GM19025 (cell line): ENCODE results near the gene FADS6.

ENCODE experiments used
- ATAC-seq: cut with Tn5 transposase; IDR thresholded peaks from one replicate; pipeline ENCODE4 v1.9.1; 2021; ENCODE audit warnings: mild to moderate bottlenecking, low read depth, moderate library complexity; ENCODE audit not compliant: unreplicated experiment

FADS6 gene, protein sequence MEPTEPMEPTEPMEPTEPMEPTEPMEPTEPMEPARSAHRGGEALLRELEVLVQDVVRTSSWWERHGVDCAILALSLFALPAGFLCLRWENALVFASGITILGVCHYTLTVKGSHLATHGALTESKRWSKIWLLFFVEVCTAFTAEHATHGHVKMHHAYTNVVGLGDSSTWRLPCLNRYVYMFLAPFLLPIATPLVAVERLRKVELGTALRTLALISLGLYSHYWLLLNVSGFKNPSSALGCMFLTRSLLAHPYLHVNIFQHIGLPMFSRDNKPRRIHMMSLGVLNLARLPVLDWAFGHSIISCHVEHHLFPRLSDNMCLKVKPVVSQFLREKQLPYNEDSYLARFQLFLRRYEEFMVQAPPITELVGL

DNA sequence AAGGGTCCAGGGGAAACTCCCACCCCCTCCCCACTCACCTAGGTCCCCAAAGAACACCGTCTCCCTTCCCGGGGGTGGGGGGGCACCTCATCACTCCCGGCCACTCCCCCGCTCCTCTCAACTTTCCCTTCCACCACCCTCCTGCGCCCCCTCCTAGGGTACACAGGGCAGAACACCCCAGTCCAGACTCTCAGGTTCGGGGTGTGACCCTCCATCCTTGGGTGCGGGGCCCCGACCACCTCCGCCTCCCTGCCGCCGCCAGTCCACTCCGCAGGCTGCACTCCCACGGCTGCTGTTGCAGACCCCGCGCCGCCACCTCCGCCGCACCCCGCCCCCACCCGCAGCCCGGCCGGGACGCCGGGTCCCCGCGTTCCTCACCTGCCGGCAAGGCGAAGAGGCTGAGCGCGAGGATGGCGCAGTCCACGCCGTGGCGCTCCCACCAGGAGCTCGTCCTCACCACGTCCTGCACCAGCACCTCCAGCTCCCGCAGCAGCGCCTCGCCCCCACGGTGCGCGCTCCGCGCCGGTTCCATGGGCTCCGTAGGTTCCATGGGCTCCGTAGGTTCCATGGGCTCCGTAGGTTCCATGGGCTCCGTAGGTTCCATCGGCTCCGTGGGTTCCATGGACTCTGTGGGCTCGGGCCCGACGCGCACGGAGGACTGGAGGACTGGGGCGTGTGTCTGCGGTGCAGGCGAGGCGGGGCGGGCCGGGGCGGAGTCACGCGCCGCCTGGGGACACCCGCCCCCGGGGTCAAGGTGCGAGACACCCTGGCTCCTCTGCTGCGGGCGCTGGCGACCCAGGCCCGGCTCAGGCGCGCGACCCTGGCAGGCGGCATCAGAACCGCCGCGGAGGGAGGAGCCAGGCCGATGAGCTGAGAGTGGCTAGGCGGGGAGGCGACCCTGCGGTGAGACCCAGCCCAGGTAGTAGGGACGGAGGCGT is at the start of gene FADS6:
Gene FADS6, minus strand, starts transcription at position 660 of the 938 bp plus-strand sequence. Its CDS starts 38 bp downstream, at position 622.
- no peak for ATAC-seq

DNA sequence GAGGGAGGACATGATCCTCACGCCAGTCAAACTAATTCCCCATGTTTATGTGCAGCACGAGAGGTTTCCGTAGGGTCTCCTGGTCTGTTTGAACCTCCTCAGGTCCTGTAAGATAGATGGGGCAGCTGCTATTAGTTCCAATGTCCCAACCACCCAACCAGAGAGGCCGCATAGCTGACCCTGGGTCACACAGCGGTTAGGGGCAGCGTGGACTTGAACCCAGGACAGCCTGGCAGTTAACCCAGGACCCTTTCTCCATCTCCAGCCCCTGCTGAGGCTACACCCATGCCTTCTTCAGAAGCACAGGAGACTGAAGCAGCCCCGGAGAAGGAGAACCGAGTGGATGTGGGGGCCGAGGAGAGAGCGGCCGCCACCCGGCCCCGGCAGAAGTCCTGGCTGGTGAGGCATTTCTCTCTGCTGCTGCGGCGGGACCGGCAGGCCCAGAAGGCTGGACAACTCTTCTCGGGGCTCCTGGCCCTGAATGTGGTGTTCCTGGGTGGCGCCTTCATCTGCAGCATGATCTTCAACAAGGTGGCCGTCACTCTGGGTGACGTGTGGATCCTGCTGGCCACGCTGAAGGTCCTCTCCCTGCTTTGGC is 47.8 kb upstream of the FADS6 start:
- no peak for ATAC-seq

DNA sequence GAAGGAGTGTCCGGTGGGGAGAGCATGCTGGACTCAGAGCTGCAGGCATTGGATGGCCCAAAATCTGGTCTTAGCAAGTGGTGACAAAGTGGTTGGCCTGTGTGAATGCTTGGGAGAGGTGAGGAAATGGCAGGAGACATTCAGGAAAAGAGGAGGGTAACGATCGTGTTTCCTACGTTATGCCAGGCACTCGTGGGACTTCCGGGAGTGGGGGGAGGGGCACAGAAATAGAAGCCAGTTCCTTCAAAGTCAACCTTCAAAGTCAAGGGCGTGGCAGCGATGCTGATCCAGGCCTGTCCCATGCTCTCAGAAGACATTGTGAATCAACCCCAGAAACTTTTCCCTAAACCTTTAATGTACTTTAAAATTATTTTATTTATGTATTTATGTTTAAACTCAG is 46.1 kb upstream of the FADS6 start:
- no peak for ATAC-seq

DNA sequence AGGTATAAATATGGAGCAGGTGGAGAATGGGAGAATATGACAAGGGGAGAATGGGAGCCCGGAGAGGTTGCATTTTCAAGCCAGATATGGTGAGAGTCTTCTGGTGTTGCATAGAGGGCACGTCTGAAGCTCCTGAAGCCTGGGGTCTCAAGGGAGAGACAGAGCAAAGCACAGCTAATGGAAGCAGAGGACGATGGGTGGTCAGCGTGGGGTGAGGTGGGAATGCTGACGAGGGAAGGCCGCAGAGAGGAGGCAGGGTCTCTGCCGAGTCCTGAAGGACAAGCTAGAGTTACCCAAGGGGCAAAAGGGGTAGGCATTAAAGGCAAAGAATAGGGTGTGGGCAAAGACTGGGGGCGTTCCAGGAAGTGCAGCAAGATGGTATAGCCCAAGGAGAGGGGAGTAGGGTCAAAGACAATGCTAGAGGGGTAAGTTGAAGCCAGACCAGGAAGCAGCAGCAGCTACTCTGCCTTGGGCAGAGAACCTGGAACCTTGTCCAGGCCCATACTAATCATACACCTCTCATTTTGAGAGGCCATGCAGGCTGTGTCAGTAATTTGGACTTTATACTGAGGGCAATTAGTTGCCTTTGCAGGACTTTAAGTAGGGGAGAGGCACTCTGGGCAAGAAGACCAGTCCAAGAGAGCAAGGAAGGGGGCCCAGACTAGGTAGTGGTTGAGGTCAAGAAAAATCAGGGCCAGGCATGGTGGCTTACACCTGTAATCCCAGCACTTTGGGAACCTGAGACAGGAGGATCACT is 44.9 kb upstream of the FADS6 start:
- no peak for ATAC-seq

DNA sequence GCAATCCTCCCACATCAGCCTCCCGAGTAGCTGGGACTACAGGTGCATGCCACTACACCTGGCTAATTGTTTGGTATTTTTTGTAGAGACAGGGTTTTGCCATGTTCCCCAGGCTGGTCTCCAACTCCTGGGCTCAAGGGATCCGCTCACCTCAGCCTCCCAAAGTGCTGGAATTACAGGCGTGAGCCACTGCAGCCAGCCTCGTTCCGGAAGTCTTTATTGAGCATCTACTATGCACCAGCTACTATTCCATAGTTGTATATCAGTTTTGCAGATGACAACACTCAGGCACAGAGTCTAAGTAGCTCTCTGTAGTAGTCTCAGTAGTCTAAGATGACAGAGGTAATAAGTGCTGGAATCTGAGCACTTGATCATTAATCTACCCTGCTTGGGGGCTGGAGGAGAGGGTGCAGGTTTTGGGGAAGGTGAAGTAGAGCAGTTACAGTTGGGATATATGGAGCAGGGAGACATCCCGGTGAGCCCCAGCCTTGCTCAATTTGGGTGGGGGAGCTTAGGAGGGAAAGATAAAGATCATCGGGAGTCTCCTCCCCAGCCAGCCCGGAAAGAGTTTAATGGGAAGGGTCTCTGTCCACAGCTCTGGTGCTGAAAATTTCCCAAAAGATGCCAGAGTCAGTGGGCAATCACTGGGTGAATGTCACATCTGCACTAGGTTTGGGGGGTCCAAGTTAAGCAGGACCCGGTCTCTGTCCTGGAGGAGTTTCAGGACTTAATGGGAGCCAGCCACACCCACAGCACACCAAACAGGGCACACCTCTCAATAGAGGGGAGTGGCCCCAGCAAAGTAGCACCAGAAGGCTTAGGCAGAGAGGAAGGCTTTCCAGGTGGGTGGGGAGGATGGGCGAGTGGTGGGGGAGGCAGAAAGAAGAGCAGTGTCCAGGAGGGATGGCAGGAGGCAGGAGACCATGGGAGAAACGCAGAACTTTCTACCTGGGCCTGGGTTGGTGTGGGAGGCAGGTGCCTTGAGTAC is 43.9 kb upstream of the FADS6 start:
- ATAC-seq, result no peak

DNA sequence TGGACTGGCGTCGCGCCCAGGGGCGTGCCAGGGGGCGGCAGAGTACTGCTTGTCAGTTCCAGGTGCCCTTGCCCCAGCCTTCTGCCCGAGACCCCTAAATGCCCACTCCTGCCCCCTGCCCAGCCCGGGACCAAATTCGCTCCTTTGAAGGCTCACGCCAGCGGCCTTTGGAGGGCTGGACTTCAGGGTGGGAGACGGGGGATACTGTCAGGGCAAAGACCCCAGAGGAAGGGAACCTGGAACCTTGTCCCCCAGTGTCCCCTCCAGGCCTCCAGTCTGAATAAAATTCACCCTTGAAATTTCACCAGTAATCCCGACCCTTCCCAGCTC is 43.0 kb upstream of the FADS6 start:
- no peak for ATAC-seq

DNA sequence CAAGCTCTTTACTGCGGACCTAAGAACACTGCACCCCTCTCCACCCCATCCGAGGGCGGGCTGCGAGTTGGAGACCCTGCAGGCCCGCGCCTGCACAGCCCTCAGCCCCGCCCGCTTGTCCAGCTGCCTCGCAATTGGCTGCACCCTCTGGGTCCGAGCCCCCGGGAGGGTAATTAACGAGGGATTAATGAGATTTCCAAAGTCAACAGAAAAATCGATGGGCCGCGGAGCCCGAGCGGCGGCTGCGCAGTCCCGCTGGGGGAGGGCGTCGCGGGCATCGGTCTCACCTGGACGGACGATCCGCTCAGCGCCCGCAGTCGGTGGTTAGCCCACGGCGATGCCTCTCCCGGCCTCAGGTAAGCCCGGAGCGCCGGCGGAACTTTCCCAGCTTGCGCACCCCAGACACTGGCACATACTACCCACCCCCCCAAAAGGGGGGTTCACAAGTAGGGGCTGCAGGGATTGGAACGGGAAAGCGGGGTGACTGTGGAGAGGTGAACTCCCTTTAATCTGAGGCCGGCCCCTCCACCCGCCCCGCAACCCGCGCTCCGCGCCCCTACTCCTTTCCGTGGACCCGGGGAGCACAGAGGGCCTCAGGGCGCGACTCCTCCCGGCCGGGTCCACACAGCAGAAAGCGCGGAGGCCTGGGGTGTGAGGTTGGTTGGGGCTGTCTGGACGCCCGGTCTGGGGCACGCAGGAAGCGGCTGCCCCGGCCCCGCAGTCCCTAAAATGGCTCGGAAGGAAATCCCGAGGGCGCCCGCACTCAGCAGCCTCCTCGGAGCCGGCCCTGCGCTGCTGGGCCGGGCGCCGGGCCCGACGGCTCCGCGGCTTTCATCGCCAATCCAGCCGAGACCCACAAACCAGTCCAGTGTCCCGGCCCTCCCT is 42.4 kb upstream of the FADS6 start, which contains the start of gene OTOP3:
Gene OTOP3, plus strand, starts transcription at position 314 of the 885 bp plus-strand sequence. Its CDS starts 24 bp downstream, at position 338.
- ATAC-seq, result no peak

DNA sequence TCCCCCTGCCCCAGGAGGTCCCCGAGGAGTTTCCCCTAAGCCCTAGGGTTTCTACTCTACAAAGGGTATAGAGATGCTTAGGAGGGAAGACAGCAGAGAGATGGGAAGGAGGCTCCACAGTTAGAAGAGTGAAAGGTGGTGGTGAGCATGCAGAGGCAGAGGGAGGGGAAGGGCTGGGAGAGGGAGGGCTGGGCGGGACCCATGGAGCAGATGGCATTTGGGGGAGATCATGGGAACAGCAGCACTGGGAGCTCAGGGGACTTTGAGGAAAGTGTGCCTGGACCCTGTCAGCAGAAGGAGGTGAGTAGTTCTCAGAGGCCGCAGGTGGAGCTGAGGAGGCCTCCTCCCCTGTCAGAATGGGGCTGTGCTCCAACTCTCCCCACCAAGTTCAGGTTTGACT is 41.6 kb upstream of the FADS6 start:
- ATAC-seq, result no peak

DNA sequence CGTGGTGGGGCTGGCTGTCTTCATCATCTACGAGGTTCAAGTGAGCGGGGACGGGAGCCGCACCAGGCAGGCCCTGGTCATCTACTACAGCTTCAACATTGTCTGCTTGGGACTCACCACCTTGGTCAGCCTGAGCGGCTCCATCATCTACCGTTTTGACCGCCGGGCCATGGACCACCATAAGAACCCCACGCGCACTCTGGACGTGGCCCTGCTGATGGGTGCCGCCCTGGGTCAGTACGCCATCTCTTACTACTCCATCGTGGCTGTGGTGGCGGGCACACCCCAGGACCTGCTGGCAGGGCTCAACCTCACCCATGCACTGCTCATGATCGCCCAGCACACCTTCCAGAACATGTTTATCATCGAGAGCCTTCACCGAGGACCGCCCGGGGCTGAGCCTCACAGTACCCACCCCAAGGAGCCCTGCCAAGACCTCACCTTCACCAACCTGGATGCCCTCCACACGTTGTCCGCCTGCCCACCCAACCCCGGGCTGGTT is 37.2 kb upstream of the FADS6 start:
- no peak for ATAC-seq

DNA sequence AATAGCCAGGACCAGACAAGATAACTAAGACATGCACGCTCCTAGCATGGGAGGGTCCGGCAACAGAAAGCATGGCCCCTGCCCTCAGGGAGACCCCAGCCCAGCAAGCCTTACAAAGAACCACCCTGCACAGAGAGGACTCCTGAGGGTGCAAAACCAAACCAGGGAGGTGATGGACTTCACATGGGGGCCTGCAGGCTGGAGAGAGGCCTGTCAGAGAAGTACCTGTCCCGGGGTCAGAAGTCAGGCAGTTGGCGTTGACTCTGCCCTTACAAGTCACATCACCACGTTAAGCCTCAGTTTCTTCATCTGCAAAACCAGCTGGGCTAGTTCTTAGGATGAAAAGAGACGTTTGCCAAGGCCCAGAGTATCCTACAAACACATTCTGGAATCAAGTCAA is 35.4 kb upstream of the FADS6 start:
- ATAC-seq, result no peak

DNA sequence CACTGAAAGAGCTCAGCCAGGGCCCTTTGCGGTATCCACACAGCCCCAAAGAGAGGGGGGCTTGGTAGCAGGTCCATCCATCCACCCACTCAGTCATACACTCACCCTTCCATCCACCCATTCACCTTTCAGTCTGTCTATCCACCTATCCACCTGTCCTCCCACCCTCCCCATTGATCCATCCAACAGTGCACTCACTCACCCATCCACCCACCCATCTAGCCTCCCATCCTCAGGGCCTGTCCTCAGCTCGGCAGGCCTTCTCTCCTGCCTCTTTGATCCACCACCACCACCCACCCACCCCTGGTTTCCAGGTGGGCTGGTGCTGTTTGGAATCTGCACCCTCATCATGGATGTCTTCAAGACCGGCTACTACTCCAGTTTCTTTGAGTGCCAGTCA is 31.8 kb upstream of the FADS6 start:
- ATAC-seq, result no peak

DNA sequence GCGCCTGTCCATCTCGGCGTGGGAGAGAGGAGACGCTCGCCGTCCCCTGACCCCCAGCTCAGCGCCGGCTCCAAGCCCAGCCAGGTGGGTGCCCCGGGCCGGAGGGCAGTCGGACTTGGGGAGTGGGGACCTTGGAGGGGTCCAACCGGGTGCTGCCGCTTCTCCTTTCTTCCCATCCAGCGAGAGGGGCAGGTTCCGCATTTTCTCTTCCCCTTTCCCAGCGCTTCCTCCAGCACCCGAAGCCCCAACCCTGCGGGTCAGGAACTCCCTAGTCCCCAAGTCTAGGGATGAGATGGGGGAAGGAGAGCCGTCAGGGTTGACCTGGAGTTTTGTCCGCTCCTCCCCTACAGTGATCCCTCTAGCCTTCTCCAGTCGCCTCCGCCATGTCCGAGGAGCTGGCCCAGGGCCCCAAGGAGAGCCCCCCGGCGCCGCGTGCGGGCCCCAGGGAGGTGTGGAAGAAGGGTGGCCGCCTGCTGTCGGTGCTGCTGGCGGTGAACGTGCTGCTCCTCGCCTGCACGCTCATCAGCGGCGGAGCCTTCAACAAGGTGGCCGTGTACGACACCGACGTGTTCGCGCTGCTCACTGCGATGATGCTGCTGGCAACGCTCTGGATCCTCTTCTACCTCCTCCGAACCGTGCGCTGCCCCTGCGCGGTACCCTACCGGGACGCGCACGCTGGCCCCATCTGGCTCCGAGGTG is 31.0 kb upstream of the FADS6 start, which contains the start of gene OTOP2:
Gene OTOP2, plus strand, starts transcription at position 24 of the 699 bp plus-strand sequence. Its CDS starts 360 bp downstream, at position 384.
- ATAC-seq, result no peak

DNA sequence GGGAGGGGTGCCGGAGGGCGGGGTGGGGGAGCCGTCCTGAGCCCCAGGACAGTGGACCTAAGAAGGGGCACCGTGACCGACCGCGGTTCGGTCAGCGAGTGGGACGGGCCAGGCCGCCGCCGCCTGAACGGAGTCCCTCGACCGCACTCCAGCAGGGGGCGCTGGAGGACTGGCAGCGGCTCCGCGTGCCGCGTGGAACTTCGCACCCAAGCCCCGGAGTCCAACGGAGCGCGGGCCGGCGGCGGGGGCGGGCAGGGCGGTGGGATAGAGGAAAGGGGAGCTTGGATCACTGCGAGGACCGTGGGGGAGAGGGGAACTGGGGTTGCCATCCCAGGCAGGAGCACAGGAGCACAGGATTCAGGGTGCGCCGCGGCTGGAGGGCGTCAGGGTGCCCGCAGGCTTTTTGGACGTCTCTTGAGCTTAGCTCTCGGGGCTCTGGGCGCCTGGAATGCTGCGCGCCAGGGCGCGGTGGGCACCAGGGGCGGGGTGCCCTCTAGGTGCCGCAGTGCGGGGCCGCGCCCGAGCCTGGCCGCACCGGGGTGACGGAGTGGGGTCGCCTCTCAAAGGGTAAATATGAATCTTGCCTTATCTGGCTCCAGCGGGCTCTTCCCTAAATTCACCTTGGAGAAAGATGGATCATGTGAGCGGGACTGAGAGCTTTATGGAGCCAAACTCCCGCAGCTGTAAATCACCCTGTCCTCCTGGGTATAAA is 30.3 kb upstream of the FADS6 start:
- ATAC-seq, result no peak

DNA sequence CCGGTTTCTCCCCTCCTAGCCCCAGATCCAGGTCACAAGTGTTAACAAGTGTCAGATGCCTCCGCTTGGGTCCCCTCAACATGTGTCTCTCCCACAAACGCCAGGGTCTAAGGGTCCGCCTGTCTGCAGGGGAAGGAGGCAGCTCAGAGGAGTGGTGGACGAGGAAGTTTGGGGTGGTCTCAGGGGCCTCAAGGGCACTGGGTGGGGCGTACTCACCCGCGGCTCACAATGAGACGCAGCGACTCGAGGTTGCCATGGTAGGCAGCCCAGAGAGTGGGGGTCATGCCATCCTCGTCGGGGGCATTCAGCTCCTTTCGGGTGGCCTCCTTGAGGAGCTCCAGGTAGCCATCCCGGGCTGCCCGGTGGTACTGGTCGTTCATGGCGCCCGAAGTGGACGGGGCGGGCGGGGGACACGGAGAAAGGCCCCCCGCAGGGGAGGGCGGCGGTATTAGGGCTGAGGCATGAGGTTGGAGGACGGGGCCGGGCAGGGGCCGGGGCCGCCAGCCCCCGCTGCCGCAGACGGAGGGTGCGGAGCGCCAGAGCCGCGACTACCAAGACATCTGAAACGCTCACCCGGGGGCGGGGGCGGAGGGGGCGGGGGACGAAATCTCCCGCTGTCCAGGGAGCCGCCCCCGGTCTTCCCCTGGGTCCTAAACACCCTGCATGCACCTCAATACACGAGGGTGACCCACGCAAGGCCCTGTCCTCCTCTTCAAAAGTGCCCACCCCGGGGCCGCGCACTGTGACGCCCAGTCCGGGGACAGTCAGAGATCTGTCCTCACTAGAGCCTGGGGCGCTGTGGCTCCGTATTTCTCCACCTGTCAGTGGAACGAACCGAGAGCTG is 29.5 kb upstream of the FADS6 start, which contains the start of gene USH1G:
Gene USH1G, minus strand, starts transcription at position 562 of the 844 bp plus-strand sequence. Its CDS starts 182 bp downstream, at position 380.
- ATAC-seq, result no peak

DNA sequence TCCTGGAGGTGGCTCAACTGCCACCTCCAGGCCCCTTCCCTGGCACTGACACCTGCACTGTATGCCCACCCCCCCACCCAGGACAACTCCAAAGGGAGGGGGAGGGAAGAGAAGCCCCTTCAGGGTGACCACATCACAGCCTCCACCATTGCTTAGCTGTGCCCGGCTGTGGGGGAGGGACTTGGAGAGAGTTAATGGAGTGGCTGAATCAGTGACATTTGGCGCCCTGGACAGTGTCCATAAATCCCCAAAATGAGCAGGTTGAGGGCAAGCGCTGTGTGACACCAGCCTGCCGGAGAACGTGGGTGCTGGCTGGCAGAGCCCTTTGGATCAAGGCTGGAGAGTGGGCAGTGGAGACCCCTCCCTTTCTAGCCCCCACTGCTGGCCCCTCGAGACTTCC is 28.7 kb upstream of the FADS6 start:
- no peak for ATAC-seq

DNA sequence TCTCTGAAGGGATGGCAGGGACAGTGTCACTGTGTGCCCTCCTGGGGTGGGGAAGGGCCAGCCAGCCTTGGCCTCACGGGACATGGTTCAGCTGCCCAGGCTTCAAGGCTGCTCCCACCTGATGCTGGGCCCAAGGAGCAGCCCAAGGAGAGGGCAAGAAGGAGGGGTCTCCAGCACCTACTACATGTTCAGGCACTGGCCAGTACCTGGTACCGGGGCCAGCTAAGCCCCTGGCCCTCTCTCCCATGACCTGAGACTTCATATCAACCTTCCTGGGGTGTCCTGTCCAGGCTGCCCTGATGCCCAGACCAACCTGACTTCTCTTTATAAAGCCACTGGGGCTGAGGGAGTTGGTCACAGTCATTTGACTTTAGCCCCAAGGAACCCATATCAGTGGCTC is 28.3 kb upstream of the FADS6 start:
- no peak for ATAC-seq
